ENCODE measurements around the gene GPR45. TPM values are rescaled to one million over a fixed set of nuclear protein-coding genes. Genes with fewer than 3 reads are reported as not detected.

The GPR45 gene
- total and polyA plus RNA-seq, 2 experiments from 2014 or later: 0.21 to 0.26 TPM

DNA sequence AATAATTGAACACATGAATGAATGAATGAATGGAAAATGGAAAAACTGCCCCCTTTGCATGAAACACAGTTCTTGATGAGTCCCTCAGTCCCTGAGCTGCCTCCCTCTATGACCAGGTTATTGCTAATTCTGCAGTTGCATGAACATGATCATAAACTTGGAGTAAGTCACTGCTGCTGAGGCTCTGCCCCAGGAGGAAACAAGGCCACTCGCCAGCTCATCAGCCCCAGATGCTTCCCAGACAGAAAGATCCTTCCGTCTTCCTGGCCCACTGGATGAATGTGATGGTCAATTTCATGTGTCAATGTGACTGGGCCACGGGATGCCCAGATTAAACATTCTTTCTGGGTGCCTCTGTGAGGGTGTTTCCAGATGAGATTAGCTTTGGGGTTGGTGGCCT lies 16.4 kb downstream of the GPR45 start:
- Histone ChIP-seq H3K36me3 (ENCODE audit: insufficient read depth) (no peaks in the 10 kb centered on the region), H3K79me2 (replicated peaks; ENCODE audit: insufficient read depth) (no peaks in the 10 kb centered on the region), H2AFZ (no peak overlapping the region), H3K27ac (ENCODE audit: low read depth) (no peak overlapping the region), H3K27me3 (ENCODE audit: insufficient read depth) (no peaks in the 10 kb centered on the region), H3K4me2 (no peak overlapping the region), H3K9me2 (ENCODE audit: insufficient read depth) (no peaks in the 10 kb centered on the region; the same call in none of the 2 replicates), H3K4me3 (no peak overlapping the region), H4K20me1 (replicated peaks; ENCODE audit: insufficient read depth) (no peaks in the 10 kb centered on the region), H3F3A (replicated peaks; ENCODE audit: low read depth) (no peaks in the 10 kb centered on the region), H3K4me1 (ENCODE audit: insufficient read depth) (peaks cover 4% of the 10 kb centered on the region; the same call in 1 of the 2 replicates)
- Mint-ChIP-seq H3K4me3 (no peak overlapping the region), H3K4me1 (peaks cover 11% of the 10 kb centered on the region), H3K36me3 (ENCODE audit: low read depth) (no peaks in the 10 kb centered on the region), H3K27ac (no peak overlapping the region), H3K9me3 (no peaks in the 10 kb centered on the region; the same call in 2 of the 3 replicates), H3K27me3 (ENCODE audit: insufficient read depth, low read depth, poor library complexity) (peaks cover 5% of the 10 kb centered on the region)
- no peak for TF ChIP-seq EZH2phosphoT487 (IDR thresholded peaks at IDR 0.05; ENCODE audit: unreplicated experiment)
- TF ChIP-seq, protein P1, sequence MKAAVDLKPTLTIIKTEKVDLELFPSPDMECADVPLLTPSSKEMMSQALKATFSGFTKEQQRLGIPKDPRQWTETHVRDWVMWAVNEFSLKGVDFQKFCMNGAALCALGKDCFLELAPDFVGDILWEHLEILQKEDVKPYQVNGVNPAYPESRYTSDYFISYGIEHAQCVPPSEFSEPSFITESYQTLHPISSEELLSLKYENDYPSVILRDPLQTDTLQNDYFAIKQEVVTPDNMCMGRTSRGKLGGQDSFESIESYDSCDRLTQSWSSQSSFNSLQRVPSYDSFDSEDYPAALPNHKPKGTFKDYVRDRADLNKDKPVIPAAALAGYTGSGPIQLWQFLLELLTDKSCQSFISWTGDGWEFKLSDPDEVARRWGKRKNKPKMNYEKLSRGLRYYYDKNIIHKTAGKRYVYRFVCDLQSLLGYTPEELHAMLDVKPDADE (IDR thresholded peaks at IDR 0.05): no peak
- no peak for TF ChIP-seq STAT1 (IDR thresholded peaks at IDR 0.05; ENCODE audit: unreplicated experiment)
- TF ChIP-seq POLR2AphosphoS5 (IDR thresholded peaks at IDR 0.05; ENCODE audit: low read depth): no peak
- TF ChIP-seq, protein P2, sequence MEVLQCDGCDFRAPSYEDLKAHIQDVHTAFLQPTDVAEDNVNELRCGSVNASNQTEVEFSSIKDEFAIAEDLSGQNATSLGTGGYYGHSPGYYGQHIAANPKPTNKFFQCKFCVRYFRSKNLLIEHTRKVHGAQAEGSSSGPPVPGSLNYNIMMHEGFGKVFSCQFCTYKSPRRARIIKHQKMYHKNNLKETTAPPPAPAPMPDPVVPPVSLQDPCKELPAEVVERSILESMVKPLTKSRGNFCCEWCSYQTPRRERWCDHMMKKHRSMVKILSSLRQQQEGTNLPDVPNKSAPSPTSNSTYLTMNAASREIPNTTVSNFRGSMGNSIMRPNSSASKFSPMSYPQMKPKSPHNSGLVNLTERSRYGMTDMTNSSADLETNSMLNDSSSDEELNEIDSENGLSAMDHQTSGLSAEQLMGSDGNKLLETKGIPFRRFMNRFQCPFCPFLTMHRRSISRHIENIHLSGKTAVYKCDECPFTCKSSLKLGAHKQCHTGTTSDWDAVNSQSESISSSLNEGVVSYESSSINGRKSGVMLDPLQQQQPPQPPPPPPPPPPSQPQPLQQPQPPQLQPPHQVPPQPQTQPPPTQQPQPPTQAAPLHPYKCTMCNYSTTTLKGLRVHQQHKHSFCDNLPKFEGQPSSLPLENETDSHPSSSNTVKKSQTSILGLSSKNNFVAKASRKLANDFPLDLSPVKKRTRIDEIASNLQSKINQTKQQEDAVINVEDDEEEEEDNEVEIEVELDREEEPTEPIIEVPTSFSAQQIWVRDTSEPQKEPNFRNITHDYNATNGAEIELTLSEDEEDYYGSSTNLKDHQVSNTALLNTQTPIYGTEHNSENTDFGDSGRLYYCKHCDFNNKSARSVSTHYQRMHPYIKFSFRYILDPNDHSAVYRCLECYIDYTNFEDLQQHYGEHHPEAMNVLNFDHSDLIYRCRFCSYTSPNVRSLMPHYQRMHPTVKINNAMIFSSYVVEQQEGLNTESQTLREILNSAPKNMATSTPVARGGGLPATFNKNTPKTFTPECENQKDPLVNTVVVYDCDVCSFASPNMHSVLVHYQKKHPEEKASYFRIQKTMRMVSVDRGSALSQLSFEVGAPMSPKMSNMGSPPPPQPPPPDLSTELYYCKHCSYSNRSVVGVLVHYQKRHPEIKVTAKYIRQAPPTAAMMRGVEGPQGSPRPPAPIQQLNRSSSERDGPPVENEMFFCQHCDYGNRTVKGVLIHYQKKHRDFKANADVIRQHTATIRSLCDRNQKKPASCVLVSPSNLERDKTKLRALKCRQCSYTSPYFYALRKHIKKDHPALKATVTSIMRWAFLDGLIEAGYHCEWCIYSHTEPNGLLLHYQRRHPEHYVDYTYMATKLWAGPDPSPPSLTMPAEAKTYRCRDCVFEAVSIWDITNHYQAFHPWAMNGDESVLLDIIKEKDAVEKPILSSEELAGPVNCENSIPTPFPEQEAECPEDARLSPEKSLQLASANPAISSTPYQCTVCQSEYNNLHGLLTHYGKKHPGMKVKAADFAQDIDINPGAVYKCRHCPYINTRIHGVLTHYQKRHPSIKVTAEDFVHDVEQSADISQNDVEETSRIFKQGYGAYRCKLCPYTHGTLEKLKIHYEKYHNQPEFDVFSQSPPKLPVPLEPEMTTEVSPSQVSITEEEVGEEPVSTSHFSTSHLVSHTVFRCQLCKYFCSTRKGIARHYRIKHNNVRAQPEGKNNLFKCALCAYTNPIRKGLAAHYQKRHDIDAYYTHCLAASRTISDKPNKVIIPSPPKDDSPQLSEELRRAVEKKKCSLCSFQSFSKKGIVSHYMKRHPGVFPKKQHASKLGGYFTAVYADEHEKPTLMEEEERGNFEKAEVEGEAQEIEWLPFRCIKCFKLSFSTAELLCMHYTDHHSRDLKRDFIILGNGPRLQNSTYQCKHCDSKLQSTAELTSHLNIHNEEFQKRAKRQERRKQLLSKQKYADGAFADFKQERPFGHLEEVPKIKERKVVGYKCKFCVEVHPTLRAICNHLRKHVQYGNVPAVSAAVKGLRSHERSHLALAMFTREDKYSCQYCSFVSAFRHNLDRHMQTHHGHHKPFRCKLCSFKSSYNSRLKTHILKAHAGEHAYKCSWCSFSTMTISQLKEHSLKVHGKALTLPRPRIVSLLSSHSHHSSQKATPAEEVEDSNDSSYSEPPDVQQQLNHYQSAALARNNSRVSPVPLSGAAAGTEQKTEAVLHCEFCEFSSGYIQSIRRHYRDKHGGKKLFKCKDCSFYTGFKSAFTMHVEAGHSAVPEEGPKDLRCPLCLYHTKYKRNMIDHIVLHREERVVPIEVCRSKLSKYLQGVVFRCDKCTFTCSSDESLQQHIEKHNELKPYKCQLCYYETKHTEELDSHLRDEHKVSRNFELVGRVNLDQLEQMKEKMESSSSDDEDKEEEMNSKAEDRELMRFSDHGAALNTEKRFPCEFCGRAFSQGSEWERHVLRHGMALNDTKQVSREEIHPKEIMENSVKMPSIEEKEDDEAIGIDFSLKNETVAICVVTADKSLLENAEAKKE (CRISPR knock-in tag; IDR thresholded peaks at IDR 0.05): no peak
- TF ChIP-seq, protein P3, sequence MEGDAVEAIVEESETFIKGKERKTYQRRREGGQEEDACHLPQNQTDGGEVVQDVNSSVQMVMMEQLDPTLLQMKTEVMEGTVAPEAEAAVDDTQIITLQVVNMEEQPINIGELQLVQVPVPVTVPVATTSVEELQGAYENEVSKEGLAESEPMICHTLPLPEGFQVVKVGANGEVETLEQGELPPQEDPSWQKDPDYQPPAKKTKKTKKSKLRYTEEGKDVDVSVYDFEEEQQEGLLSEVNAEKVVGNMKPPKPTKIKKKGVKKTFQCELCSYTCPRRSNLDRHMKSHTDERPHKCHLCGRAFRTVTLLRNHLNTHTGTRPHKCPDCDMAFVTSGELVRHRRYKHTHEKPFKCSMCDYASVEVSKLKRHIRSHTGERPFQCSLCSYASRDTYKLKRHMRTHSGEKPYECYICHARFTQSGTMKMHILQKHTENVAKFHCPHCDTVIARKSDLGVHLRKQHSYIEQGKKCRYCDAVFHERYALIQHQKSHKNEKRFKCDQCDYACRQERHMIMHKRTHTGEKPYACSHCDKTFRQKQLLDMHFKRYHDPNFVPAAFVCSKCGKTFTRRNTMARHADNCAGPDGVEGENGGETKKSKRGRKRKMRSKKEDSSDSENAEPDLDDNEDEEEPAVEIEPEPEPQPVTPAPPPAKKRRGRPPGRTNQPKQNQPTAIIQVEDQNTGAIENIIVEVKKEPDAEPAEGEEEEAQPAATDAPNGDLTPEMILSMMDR (conservative IDR thresholded peaks at IDR 0.05; ENCODE audit: low read depth in 2 of 2): no peak
- TF ChIP-seq, protein P4, sequence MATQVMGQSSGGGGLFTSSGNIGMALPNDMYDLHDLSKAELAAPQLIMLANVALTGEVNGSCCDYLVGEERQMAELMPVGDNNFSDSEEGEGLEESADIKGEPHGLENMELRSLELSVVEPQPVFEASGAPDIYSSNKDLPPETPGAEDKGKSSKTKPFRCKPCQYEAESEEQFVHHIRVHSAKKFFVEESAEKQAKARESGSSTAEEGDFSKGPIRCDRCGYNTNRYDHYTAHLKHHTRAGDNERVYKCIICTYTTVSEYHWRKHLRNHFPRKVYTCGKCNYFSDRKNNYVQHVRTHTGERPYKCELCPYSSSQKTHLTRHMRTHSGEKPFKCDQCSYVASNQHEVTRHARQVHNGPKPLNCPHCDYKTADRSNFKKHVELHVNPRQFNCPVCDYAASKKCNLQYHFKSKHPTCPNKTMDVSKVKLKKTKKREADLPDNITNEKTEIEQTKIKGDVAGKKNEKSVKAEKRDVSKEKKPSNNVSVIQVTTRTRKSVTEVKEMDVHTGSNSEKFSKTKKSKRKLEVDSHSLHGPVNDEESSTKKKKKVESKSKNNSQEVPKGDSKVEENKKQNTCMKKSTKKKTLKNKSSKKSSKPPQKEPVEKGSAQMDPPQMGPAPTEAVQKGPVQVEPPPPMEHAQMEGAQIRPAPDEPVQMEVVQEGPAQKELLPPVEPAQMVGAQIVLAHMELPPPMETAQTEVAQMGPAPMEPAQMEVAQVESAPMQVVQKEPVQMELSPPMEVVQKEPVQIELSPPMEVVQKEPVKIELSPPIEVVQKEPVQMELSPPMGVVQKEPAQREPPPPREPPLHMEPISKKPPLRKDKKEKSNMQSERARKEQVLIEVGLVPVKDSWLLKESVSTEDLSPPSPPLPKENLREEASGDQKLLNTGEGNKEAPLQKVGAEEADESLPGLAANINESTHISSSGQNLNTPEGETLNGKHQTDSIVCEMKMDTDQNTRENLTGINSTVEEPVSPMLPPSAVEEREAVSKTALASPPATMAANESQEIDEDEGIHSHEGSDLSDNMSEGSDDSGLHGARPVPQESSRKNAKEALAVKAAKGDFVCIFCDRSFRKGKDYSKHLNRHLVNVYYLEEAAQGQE (IDR thresholded peaks at IDR 0.05; ENCODE audit: unreplicated experiment): no peak
- TF ChIP-seq ZNF331 (CRISPR knock-in tag; IDR thresholded peaks at IDR 0.05; ENCODE audit: low read depth): no peak
- TF ChIP-seq NANOG (IDR thresholded peaks at IDR 0.05; ENCODE audit: borderline replicate concordance): no peak
- no peak for TF ChIP-seq CREB1 (CRISPR knock-in tag; IDR thresholded peaks at IDR 0.05; ENCODE audit: low read depth)
- TF ChIP-seq EZH2 (IDR thresholded peaks at IDR 0.05; ENCODE audit: low read depth, unreplicated experiment): no peak
- TF ChIP-seq ZNF114 (CRISPR knock-in tag; IDR thresholded peaks at IDR 0.05): no peak
- no peak for TF ChIP-seq JUNB (IDR thresholded peaks at IDR 0.05; ENCODE audit: unreplicated experiment)
- DNase-seq (ENCODE audit: low spot score) (no peak), ATAC-seq (no peak)

All from GM23338 (cell line).